Upper lobe of left lung (tissue), 4 donors: ENCODE results near the gene ALKBH5.

ENCODE experiments used
- POLR2A ChIP-seq, 4 donors: fragments of 450-650 bp; IDR thresholded peaks; one replicate each; pipeline ENCODE4 v1.5.1; 2016 to 2017; ENCODE audit warnings: antibody characterized with exemption in 4 of 4, mild to moderate bottlenecking in 2 of 4
- POLR2AphosphoS5 ChIP-seq, 2 donors: sonication (generic); formaldehyde crosslinking; IDR thresholded peaks; one replicate each; pipeline ENCODE4 v1.5.1; 2017; ENCODE audit warnings: antibody characterized with exemption in 2 of 2

GRCh38 chr17:18194804-18195203, 11.2 kb downstream of the ALKBH5 start:
- TF ChIP-seq POLR2AphosphoS5 (IDR thresholded peaks at IDR 0.05) (no peak), POLR2A (IDR thresholded peaks at IDR 0.05) (no peak)
